ENCODE results near the gene OLFML2A.
"Not testable (repeated sequence)": the region's sequence is repeated elsewhere in the genome, so short reads cannot be mapped to it uniquely, and the experiment has no call there.

DNA sequence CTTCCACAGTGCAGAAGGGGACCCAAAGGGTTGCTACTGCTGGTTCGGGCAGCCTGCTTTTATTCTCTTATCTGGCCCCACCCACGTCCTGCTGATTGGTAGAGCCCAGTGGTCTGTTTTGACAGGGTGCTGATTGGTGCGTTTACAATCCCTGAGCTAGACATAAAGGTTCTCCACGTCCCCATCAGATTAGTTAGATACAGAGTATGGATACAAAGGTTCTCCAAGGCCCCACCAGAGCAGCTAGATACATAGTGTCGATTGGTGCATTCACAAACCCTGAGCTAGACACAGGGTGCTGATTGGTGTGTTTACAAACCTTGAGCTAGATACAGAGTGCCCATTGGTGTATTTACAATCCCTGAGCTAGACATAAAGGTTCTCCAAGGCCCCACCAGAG is 61.2 kb downstream of the OLFML2A start:
- not testable (repeated sequence) for TF ChIP-seq POLR2A (IDR thresholded peaks at IDR 0.05)
- TF ChIP-seq, protein P1, sequence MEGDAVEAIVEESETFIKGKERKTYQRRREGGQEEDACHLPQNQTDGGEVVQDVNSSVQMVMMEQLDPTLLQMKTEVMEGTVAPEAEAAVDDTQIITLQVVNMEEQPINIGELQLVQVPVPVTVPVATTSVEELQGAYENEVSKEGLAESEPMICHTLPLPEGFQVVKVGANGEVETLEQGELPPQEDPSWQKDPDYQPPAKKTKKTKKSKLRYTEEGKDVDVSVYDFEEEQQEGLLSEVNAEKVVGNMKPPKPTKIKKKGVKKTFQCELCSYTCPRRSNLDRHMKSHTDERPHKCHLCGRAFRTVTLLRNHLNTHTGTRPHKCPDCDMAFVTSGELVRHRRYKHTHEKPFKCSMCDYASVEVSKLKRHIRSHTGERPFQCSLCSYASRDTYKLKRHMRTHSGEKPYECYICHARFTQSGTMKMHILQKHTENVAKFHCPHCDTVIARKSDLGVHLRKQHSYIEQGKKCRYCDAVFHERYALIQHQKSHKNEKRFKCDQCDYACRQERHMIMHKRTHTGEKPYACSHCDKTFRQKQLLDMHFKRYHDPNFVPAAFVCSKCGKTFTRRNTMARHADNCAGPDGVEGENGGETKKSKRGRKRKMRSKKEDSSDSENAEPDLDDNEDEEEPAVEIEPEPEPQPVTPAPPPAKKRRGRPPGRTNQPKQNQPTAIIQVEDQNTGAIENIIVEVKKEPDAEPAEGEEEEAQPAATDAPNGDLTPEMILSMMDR (IDR thresholded peaks at IDR 0.05), result not testable (repeated sequence)
